ENCODE data around the gene CFHR4.
"Not testable (repeated sequence)": the region's sequence is repeated elsewhere in the genome, so short reads cannot be mapped to it uniquely, and the experiment has no call there.

The CFHR4 gene

DNA sequence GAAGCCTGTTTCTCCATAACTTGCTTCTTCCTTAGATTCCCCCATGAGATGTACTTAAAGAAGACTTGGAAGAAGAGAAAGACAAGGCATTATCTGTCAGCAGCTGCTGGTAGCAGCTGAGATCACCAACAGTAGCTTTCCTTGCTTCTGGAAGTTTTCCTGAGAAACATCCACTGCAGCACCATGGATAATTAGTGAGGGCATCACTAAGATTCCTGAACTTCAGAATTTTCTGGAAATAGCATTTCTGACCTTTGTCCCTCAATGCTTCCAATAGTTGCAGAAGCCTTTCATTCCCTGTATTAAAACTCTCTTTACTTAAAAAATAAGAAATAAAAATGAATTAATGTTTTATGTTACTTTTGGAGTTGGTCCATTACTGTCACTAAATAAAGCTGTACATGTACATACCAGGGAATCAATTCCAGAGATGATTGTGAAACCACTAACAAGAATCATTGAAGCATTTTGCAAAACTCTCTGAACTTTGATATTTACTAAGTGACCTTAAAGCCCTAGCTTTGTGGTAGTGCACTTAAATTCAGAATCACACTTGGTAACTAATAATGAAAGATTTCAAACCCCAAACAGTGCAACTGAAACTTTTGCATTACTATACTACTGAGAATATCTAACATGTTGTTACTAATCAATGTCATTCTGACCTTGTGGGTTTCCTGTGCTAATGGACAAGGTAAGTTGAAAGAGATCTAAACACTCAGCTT is at the start of gene CFHR4:
TSS of gene CFHR4 (plus strand) at position 538 of the 725 bp plus-strand sequence. CDS start at position 637, 99 bp downstream.
- in situ Hi-C loops (cut with MboI; ENCODE audit: low sequenced_read_pairs) = no loop called here

DNA sequence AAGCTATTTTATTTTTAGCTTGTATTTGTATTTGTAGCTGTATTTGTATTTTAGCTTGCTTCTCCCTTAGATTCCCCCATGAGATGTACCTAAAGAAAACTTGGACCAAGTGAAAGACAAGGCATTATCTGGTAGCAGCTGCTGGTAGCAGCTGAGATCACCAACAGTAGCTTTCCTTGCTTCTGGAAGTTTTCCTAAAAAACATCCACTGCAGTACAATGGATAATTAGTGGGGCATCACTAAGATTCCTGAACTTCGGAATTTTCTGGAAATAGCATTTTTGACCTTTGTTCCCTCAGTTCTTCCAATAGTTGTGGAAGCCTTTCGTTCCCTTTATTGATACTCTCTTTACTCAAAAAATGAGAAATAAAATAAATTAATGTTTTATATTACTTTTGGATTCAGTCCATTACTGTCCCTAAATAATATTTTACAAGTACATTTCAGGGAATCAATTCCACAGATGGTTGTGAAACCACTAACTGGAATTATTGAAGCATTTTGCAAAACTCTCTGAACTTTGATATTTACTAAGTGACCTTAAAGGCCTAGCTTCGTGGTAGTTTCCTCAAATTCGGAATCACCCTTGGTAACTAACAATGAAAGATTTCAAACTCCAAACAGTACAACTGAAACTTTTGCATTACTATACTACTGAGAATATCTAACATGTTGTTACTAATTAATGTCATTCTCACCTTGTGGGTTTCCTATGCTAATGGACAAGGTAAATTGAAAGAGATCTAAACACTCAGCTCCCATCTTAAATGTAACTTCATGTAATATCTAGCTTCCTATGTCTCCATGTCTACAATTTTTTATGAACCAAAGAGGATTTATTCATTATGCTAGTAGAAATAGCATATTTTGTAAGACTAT is 38.0 kb upstream of the CFHR4 start:
- in situ Hi-C loops (cut with MboI; ENCODE audit: low sequenced_read_pairs) = not testable (repeated sequence)

DNA sequence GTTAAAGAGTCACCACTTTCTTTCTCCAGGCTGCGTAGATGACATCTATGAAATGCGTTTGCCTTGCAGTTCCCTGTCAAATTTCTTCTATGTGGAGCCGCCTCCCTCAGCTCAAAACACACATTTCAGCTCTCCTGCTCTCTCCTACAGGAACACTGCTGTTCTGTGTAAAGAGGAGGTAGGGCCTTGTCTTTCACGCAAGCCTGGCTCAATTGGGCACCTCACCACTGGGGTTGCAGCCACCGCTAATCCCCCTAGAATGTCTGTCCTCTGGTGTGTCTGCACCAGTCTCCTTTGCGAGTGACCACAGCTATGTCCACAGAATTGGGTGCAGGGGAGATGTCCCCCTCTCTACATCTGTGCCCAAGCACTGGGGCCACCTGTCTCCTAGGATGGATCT is 31.8 kb upstream of the CFHR4 start:
- in situ Hi-C loops (cut with MboI; ENCODE audit: low sequenced_read_pairs) = no loop called here

DNA sequence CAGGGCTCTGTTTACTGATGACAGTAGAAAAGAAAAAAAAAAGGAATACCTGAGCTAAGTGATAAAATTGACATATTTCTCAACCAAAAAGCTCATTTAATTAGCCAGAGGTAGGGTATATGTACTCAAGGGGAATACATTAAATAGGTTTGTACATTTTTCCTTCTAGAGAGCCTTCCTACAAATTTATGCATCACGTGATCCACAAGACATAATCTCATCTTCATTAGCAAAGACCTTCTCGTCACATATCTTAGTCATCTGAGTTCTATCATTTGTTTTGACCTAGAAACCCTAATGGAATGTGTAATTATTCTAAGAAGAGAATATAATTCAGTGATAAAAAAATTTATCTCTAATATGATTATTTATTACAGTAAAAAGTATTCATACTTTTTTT is 30.7 kb upstream of the CFHR4 start:
- in situ Hi-C loops (cut with MboI; ENCODE audit: low sequenced_read_pairs) = no loop called here

DNA sequence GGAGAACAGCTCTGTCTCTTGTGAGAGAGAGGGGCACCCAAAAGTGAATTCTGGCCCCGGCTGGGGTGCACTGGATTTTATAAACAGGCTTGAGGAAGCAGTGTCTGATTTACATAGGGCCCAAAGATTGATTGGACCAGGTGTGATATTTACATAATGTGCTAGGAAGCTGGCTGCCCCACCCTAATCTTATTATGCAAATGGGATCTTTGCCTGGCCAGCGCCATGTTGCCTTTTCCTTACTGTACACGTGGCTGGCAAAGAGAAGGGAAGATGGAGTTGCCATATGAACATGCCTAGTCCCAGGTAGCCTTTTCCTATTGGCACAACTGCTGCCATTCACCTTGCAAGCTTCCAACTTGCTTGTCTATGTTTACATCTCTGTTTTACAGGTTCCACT is 29.0 kb upstream of the CFHR4 start:
- in situ Hi-C loops (cut with MboI; ENCODE audit: low sequenced_read_pairs) = no loop called here

DNA sequence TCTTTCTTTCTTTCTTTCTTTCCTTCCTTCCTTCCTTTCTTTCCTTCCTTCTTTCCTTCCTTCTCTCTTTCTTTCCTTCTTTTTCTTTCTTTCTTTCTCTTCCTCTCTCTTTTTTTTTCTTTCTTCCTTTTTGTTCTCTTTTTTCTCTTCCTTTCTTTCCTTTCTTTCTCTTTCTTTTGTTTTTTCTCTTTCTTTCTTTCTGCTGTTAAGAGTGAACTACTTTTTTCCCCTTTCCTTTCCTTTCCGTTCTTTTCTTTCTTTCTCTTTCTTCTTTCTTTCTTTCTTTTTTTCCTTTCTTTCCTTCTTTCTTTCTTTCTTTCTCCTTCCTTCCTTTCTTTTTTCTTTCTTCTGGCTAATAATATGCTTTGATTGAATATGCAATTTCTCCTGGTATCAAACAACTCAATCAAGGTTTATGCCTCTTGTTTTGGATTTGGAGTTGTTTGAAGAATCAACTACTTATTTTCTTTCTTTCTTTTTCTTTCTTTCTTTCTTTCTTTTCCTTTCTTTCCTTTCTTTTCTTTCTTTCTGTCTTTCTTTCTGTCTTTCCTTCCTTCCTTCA is 27.4 kb upstream of the CFHR4 start:
- in situ Hi-C loops (cut with MboI; ENCODE audit: low sequenced_read_pairs) = no loop called here

DNA sequence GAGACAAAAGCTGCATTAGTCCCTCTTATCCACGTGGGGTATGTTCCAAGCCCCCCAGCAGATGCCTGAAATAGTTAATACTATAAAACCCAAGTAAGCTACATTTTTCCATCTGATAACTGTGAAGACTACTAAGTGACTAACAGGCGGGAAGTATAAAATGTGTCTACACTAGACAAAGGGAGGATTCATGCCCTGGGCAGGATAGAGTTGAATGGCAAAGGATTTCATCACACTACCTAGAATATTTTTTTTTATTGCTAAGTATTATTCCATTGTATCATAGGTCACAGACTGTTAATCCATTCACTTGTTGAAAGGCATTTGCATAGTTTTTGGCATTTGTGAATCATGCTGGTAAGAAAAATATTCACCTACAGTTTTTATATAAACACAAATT is 26.4 kb upstream of the CFHR4 start:
- in situ Hi-C loops (cut with MboI; ENCODE audit: low sequenced_read_pairs) = no loop called here

DNA sequence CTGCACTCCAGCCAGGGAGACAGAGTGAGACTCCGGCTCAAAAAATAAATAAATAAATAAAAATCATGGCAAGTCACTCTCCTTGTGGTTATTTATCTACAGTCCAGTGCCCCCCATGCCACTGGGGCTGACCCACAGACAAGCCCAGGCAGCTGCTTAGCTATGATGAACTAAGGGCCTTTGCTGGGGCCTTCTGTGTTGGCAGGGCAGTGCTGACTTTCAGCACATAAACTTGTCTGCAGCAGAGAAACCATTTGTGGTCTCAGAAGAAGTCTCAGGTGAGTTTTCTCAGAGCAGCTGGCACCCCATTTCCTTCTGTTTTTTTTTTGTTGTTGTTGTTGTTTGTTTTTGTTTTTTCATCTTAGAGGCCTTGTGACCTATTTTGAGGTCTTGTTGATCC is 20.9 kb upstream of the CFHR4 start:
- in situ Hi-C loops (cut with MboI; ENCODE audit: low sequenced_read_pairs) = no loop called here

DNA sequence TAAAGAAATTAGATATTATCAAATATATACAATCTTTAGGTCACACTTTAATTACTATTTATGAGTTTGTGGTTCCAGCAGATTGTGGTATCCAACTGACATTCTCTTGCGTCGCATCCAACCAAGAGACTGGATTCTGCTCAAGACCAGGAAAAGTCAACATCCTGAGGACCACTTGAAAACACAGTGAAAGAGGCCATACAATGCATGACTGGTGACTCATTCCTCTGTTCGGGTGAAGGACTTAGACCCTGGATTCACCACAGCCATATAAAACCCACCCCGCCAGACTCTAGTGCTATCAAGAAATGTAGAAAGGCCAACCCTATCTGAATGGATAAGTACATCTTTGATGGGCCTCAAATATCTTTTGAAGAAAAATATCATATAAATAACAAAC is 14.5 kb upstream of the CFHR4 start:
- in situ Hi-C loops (cut with MboI; ENCODE audit: low sequenced_read_pairs) = no loop called here

DNA sequence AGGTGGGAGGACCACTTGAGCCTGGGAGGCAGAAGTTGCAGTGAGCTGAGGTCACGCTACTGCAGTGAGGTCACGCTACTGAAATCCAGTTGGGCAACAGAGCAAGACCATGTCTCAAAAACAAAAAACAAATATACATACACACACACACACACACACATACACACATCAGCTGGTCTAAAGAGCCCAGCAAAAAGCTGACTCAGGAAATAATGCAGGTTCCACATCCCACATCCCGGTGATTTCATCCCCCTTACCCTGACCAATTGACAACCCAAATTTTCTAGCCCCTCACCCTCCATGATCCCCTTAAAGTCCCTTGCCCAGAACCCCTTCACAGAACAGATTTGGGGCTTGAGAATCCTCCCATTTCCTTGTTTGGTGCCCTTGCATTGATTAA is 11.9 kb upstream of the CFHR4 start:
- in situ Hi-C loops (cut with MboI; ENCODE audit: low sequenced_read_pairs) = no loop called here

DNA sequence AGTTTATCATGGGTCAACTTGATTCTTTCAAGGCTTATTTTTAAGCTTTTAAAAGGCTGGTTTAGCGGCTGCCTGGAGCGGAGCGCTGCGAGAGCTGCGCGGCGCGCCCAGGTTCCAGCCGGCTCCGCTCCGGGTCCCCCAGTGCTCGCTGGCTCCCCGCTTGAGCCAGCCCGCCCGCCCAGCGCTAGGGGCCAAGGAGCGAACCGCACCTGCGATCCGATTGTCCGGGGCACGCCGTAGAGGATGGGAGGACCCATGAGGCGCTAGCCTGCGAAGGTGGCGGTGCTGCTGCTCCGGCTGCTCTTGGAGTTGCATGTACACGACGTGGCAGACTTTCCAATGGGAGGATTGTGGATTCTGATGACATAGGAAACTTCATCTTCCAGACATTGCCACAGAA is 9.9 kb upstream of the CFHR4 start:
- in situ Hi-C loops (cut with MboI; ENCODE audit: low sequenced_read_pairs) = no loop called here

DNA sequence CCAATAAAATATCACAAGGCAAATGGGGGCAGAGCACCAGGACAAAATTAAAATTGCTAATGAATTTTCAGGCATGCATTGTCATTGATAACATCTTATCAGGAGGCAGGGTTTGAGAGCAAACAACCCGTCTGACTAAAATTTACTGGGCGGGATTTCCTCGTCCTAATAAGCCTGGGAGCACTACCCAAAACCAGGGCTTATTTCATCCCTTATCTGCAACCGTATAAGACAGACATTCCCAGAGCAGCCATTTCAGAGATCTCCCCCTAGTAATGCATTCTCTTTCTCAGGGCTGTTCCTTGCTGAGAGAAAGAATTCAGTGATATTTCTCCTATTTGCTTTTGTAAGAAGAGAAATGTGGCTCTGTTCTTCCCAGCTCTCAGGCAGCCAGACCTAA is 1.3 kb upstream of the CFHR4 start:
- in situ Hi-C loops (cut with MboI; ENCODE audit: low sequenced_read_pairs) = not testable (repeated sequence)

DNA sequence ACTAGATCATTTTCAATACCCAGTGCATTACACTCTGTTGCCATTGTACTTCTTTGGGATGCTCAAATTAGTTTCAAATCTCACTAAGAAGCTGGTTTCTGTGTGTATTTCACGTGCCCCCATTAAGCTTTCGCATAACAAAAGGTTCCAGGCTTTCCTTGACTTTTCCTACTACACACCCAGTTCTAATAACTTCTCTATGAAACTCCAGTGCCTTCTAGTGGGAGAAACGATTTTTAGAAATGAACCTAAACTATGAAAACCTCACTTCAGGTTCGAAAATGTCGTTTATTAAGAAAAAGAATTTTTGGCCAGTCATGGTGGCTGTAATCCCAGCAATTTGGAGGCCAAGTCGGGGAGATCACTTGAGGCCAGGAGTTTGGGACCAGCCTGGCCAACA is 2.8 kb downstream of the CFHR4 start:
- in situ Hi-C loops (cut with MboI; ENCODE audit: low sequenced_read_pairs) = no loop called here

DNA sequence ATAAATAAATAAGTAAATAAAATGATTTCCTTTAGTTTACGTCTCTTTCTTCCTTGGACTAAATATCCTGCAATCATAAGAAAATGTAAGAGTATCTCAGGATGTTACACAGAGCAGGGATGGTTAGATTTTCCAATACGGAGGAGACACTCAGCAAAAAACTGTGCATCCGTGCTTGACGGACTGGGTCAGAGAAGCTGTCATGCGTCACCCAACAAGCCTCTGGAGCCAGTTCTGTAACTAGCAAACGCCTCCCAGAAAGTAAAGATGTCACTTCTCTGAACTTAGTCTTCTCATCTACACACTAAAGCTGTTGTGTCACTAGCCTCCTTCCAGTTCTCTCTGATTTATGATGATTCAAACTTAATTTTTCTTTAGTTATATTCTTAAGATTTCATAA is 3.4 kb downstream of the CFHR4 start:
- in situ Hi-C loops (cut with MboI; ENCODE audit: low sequenced_read_pairs) = no loop called here

DNA sequence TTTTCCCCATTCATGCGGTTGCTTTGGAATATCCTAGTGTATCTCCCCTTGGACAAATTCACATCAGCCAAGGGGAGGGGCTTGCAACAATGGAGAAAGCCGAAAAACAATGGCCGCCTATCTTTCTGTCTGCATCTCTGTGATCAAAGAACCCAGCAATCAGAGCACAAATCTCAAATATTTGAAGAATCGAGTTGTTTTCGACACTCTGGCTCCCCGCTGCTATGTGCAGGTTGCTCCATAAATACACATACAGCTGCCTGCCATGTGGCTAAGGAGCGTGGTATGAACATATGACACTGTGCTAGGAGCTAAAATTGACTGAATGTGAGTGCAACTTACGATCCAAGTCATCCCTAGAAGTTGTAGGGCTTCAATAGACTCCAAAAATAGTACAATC is 8.5 kb downstream of the CFHR4 start:
- in situ Hi-C loops (cut with MboI; ENCODE audit: low sequenced_read_pairs) = no loop called here

DNA sequence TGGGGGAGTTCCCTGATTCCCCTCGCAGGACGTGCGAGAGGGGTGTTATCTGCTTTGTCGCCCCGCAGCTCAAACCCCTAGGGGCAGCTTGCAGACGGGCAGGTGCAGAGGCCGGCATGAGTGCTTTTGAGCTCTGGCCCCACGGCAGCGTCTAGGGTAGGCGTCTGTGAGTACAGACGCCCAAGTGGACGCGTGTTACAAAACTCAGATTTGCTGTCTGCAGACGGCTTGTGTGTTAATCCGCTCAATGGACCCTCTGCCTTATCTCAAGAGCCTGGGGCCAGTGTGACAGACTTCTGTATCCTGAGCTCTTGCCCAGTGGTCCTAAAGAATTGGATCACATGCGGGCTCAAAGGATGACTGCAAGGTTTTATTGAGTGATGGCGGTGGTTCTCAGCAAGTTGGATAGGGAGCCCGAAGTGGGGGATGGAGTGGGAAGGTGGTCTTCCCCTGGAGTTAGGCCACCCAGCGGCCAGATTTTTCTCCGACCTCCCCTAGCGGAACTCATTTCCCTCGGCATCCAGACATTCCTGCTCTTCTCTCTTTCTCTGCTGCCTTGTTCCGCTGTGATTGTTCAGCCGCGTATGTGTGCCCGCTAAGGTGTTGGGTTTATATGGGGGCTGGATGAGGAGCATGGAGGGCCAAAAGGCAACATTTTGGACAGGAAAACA is 9.4 kb downstream of the CFHR4 start:
- in situ Hi-C loops (cut with MboI; ENCODE audit: low sequenced_read_pairs) = no loop called here

DNA sequence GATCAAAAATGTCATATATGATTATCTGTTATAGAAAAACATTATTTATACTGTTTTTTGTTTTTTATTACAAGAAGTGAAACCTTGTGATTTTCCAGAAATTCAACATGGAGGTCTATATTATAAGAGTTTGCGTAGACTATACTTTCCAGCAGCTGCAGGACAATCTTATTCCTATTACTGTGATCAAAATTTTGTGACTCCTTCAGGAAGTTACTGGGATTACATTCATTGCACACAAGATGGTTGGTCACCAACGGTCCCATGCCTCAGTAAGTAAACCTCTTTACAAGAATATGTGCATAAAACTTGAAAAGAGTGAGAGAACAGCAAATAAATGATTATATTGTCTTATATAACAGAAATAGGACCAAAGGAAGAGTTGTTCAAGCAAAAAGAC is 14.5 kb downstream of the CFHR4 start:
- in situ Hi-C loops (cut with MboI; ENCODE audit: low sequenced_read_pairs) = no loop called here

DNA sequence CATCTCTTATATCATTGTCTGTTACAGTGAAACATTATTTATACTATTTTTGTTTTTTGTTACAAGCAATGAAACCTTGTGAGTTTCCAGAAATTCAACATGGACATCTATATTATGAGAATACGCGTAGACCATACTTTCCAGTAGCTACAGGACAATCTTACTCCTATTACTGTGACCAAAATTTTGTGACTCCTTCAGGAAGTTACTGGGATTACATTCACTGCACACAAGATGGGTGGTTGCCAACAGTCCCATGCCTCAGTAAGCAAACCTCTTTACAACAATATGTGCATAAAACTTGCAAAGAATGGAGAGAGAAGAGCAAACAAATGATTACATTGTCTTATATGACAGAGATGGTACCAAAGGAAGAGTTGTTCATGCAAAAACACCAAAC is 22.4 kb downstream of the CFHR4 start:
- in situ Hi-C loops (cut with MboI; ENCODE audit: low sequenced_read_pairs) = no loop called here

DNA sequence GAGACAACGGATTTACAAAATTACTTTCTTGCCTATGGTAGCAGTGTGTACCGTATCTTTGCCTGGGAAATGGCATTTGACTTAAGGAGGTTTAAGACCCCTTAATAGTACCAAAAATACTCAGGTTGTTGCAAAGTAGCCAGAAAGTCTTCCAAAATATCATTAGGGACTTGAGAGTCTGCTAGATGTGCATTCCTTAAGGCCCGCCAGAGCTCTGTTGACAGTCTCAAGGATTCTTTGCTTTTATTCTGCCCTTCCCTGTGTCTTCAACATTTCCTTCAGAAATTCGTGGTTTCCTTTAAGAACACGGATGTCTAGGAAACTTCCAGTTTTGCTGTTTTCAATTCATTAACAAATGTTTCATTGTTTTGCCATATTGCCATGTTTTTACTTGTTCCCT is 24.4 kb downstream of the CFHR4 start:
- in situ Hi-C loops (cut with MboI; ENCODE audit: low sequenced_read_pairs) = not testable (repeated sequence)

DNA sequence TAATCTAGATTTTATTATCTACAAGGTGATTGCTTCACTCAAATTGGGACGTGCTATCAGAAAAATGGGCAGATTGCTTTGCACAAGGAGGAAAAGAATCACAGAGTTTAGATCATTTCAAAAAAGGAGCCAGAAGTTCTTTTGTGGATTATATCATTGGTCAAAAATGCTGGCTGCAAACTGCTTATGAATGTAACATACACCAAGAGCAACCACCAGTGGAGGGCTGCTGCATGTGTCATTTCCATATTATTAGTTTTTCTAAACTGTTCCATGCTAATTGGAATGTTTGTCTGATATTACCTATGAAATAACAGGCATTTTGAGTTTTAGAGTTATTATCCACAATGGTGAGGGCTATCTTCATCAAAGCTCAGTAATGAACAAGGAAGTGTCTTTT is 39.0 kb downstream of the CFHR4 start:
- in situ Hi-C loops (cut with MboI; ENCODE audit: low sequenced_read_pairs) = not testable (repeated sequence)

DNA sequence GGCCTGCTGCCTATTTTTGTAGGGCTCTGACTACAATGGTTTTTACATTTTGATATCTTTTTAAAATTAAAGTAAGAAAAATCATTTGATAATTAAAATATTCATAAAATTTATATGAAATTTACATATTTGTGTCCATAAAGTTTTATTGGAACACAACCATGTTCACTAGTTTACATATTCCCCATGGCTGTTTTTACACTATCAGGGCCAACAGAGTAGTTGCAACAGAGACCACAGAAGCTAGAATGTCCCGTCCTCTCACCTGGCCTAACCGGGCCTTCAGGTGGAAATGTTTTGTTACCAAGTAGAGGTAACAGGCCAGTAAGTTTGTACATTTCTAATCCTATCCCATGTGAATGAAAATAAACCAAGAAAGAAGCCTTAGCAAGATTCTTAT is 45.0 kb downstream of the CFHR4 start:
- in situ Hi-C loops (cut with MboI; ENCODE audit: low sequenced_read_pairs) = not testable (repeated sequence)

Measured in HL-60/S4 (cell line).